ENCODE results near the gene GGCT.
A peak's percentile ranks its signal among the peaks of the same experiment; 100 is the strongest.

The GGCT gene

GRCh38 chr7:30466266-30466665 is 38.4 kb downstream of the GGCT start:
- no peak for DNase-seq (ENCODE audit: low spot score)
- in situ Hi-C loops (cut with MboI; ENCODE audit: low sequenced_read_pairs, unreplicated experiment): no loop called here
- TF ChIP-seq, protein P1, sequence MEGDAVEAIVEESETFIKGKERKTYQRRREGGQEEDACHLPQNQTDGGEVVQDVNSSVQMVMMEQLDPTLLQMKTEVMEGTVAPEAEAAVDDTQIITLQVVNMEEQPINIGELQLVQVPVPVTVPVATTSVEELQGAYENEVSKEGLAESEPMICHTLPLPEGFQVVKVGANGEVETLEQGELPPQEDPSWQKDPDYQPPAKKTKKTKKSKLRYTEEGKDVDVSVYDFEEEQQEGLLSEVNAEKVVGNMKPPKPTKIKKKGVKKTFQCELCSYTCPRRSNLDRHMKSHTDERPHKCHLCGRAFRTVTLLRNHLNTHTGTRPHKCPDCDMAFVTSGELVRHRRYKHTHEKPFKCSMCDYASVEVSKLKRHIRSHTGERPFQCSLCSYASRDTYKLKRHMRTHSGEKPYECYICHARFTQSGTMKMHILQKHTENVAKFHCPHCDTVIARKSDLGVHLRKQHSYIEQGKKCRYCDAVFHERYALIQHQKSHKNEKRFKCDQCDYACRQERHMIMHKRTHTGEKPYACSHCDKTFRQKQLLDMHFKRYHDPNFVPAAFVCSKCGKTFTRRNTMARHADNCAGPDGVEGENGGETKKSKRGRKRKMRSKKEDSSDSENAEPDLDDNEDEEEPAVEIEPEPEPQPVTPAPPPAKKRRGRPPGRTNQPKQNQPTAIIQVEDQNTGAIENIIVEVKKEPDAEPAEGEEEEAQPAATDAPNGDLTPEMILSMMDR (IDR thresholded peaks at IDR 0.05; ENCODE audit: borderline replicate concordance, control extremely low read depth, extremely low read depth, insufficient read depth, missing control alignments): no peak

- in situ Hi-C loops (cut with MboI; ENCODE audit: low sequenced_read_pairs, unreplicated experiment): no loop called here
Observed at GRCh38 chr7:30465811-30466180, 38.8 kb downstream of the GGCT start.

GRCh38 chr7:30465046-30465810 is 39.4 kb downstream of the GGCT start:
- no peak for DNase-seq (ENCODE audit: low spot score)
- TF ChIP-seq, protein P1 (IDR thresholded peaks at IDR 0.05; ENCODE audit: borderline replicate concordance, control extremely low read depth, extremely low read depth, insufficient read depth, missing control alignments): no peak
- in situ Hi-C loops (cut with MboI; ENCODE audit: low sequenced_read_pairs, unreplicated experiment): no loop called here

More at GRCh38 chr7:30465811-30466180, 38.8 kb downstream of the GGCT start:
- TF ChIP-seq, protein P1 (IDR thresholded peaks at IDR 0.05; ENCODE audit: borderline replicate concordance, control extremely low read depth, extremely low read depth, insufficient read depth, missing control alignments): no peak
- peak; percentile 0 for DNase-seq (ENCODE audit: low spot score)

DNA sequence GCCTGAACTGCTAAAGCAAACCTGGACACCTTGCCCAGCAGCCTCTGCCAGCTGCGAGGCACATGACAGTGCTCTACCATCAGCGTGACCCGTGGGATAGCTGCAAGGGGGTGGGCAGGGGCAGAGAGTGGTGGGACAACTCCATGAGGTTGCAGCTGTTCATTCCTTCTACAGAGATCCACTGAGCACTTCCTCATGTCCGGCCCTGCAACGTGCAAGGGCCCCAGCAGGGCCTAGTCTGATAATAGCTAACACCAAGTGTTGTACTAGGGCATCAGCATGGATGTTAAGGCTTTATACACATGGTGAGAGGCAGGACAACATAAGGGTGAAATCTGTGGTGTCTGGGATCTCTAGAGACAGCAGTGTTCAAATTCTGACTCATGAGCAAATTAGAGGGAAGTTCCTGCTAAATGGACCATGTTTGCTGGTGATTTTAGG is 40.4 kb downstream of the GGCT start:
- TF ChIP-seq, protein P1 (IDR thresholded peaks at IDR 0.05; ENCODE audit: borderline replicate concordance, control extremely low read depth, extremely low read depth, insufficient read depth, missing control alignments): no peak
- DNase-seq (ENCODE audit: low spot score): no peak
- in situ Hi-C loops (cut with MboI; ENCODE audit: low sequenced_read_pairs, unreplicated experiment): no loop called here

GRCh38 chr7:30463405-30464145 is 41.1 kb downstream of the GGCT start:
- peak; percentile 60 for DNase-seq (ENCODE audit: low spot score)
- TF ChIP-seq, protein P1 (IDR thresholded peaks at IDR 0.05; ENCODE audit: borderline replicate concordance, control extremely low read depth, extremely low read depth, insufficient read depth, missing control alignments): no peak
- in situ Hi-C loops (cut with MboI; ENCODE audit: low sequenced_read_pairs, unreplicated experiment): no loop called here

GRCh38 chr7:30462179-30462578 is 42.5 kb downstream of the GGCT start:
- DNase-seq (ENCODE audit: low spot score): no peak
- TF ChIP-seq, protein P1 (IDR thresholded peaks at IDR 0.05; ENCODE audit: borderline replicate concordance, control extremely low read depth, extremely low read depth, insufficient read depth, missing control alignments): no peak
- in situ Hi-C loops (cut with MboI; ENCODE audit: low sequenced_read_pairs, unreplicated experiment): no loop called here
